ENCODE measurements around the gene TXN.
"Not testable (repeated sequence)": the region's sequence is repeated elsewhere in the genome, so short reads cannot be mapped to it uniquely, and the experiment has no call there.

The TXN gene

GRCh38 chr9:110257956-110258355, 1.6 kb upstream of the TXN start:
- intact Hi-C loops (cut with DNase I), result loop anchor here (5.0 kb wide), 1 partner anchor 319 kb away; the partner anchor contains the start of gene SVEP1
- no peak for DNase-seq

- peak in 6 of 10 donors; percentile 11 to 81 (median 46) for DNase-seq
- intact Hi-C loops (cut with DNase I), result loop anchor here (5.0 kb wide), 1 partner anchor 320 kb away; the partner anchor contains the start of gene SVEP1
Observed at GRCh38 chr9:110257097-110257841, 962 bp upstream of the TXN start.

- intact Hi-C loops (cut with DNase I), result loop anchor here (5.0 kb wide), 1 partner anchor 322 kb away; the partner anchor contains the start of gene SVEP1
- peak; percentile 13 to 93 (median 42) for DNase-seq
Observed at GRCh38 chr9:110255463-110256379, 586 bp downstream of the TXN start.

GRCh38 chr9:110255034-110255462, 1.3 kb downstream of the TXN start:
- DNase-seq, result peak in 1 of 10 donors; percentile 79
- intact Hi-C loops (cut with DNase I), result loop anchor here (5.0 kb wide), 1 partner anchor 322 kb away; the partner anchor contains the start of gene SVEP1

- intact Hi-C loops (cut with DNase I), result no loop called here
- DNase-seq, result no peak
Observed at GRCh38 chr9:110254500-110254899, 1.8 kb downstream of the TXN start.

DNA sequence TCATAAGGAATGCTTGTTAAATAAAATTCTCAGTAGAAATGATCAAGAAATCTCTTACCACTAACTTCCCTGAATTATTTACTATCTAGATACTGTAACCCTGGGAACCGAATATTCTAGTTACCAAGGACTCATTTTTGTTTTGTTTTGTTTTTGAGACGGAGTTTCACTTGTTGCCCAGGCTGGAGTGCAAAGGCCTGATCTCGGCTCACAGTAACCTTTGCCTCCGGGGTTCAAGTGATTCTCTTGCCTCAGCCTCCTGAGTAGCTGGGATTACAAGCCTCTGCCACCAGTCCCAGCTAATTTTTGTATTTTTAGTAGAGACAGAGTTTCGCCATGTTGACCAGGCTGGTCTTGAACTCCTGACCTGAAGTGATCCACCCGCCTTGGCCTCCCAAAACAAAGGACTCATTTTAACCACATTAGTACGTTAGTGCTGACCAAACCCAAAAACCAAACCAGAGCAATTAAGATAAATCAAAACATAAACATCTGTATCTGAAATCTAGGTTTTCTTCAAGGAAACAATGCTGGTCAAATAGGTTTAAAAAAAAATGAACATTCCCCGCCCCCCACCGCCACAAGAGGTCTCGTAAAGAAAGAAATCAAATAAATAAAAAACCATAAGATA, 3.7 kb downstream of the TXN start:
- intact Hi-C loops (cut with DNase I), result no loop called here

DNA sequence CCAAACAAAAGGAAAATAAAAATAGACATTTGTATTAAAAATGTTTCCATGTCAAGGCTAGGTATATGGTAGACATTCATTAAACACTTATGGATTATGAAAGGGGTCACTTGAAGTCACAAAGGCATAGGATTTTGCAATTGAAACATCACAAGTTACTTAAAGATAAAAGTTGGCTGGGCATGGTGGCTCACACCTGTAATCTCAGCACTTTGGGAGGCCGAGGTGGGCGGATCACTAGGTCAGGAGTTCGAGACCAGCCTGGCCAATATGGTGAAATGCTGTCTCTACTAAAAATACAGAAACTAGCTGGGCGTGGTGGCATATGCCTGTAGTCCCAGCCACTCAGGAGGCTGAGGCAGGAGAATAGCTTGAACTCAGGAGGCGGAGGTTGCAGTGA, 4.5 kb downstream of the TXN start:
- intact Hi-C loops (cut with DNase I); DNase-seq: not testable (repeated sequence)

More for the DNA sequence above, 3.7 kb downstream of the TXN start:
- DNase-seq, result no peak

DNA sequence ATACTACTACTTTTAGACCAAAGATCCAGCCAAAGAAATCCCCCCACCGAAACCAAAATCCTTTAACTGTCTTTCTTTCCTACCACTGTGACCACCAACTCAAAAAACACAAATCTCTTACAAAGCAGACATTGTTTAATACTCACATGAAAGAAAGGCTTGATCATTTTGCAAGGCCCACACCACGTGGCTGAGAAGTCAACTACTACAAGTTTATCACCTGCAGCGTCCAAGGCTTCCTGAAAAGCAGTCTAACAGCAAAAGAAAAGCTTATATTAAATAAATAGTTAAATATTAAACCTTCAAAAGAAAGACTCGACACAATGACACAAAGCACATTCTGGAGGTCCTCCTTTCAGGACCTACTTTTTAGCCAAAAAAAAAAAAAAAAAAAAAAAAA, 5.1 kb downstream of the TXN start:
- intact Hi-C loops (cut with DNase I), result no loop called here
- no peak for DNase-seq

- DNase-seq, result no peak
- intact Hi-C loops (cut with DNase I), result no loop called here
Observed at GRCh38 chr9:110249603-110250002, 6.7 kb downstream of the TXN start.

DNA sequence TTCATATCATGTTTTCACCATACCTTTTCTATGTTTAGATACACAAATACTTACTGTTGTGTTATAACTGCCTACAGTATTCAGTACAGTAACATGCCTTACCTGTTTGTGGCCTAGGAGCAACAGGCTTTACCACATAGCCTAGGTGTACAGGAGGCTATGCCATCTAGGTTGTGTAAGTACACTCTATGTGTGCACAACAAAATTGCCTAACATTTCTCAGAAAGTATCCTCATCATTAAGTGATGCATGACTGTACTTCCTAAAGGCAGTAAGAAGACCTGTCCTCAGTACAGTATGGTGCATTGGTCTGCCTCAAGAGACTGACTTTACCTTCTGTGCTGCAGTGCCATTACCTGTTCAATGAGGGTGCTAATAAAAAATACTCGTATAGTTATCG, 7.9 kb downstream of the TXN start:
- intact Hi-C loops (cut with DNase I), result no loop called here

DNA sequence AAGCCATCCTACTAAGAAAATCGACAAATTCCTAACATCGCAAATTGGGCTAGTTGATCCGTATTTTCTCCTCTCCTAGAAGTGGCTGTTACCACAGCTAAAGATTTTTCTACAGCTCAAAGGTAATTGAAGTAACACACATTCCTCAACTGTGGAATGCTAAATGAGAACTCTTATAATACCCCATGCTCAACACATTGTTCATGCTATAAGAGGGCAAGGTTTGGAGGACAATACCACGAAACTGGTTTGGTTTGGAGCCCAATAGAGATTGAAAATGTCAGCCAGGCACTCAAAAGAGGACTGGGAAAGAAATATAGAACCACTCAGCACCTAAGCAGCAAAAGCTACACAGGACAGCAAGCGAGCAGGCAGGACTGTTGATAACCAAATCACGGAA, 10.1 kb downstream of the TXN start:
- intact Hi-C loops (cut with DNase I), result no loop called here
- no peak for DNase-seq

More for the DNA sequence above, 7.9 kb downstream of the TXN start:
- DNase-seq, result no peak

GRCh38 chr9:110244616-110245015, 11.7 kb downstream of the TXN start:
- intact Hi-C loops (cut with DNase I), result no loop called here
- no peak for DNase-seq

GRCh38 chr9:110241858-110242321, 14.4 kb downstream of the TXN start:
- intact Hi-C loops (cut with DNase I), result no loop called here
- DNase-seq, result no peak

DNA sequence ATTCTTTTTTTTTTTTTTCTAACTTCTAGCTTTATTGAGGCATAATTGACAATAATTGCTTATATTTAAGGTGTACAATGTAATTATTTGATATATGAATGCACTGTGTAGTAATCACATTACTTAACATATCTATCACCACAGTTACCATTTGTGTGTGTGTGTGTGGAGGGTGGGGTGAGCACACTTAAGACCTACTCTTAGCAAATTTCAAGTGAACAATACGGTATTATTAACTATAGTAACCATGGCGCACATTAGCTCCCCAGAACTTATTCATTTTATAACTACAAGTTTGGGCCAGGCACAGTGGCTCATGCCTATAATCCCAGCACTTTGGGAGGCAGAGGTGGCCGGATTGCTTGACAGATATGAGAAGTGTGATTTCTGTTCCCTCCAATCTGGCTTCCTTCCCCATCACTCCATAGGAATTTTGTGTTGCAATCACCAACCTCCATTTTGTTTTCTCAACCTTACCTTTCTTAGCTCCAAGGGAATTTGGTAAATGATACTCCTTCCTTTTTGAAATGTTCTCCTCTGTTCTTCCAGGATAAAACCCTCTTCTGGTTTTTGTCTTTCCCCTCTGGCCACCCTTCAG, 14.9 kb downstream of the TXN start:
- intact Hi-C loops (cut with DNase I), result no loop called here

GRCh38 chr9:110240198-110240597, 16.1 kb downstream of the TXN start:
- DNase-seq, result no peak
- intact Hi-C loops (cut with DNase I), result no loop called here

More for the DNA sequence above, 14.9 kb downstream of the TXN start:
- DNase-seq, result no peak

DNA sequence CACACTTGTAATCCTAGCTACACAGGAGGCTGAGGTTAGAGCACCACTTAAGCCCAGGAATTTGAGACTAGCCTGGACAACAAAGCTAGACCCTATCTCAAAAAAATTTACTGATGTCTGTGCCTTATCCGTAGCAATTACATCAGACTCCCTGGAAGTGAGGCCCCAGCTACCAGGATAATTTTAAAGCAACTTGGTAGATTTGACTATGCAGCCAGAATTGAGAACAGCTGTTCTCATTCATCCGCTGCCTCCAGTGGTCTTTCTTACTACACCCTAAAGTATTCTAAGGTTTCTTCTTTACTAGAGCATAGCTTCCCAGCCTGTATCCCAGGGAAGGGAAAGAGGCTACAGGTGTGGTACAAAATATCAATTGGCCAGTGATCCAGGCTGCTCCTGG, 28.0 kb downstream of the TXN start:
- intact Hi-C loops (cut with DNase I), result no loop called here
- DNase-seq, result no peak

GRCh38 chr9:110224583-110224982, 31.7 kb downstream of the TXN start:
- intact Hi-C loops (cut with DNase I), result no loop called here
- DNase-seq, result no peak

- intact Hi-C loops (cut with DNase I), result no loop called here
- no peak for DNase-seq
Observed at GRCh38 chr9:110220809-110221208, 35.5 kb downstream of the TXN start.

GRCh38 chr9:110217656-110218099, 38.6 kb downstream of the TXN start:
- intact Hi-C loops (cut with DNase I), result loop anchor here (2.0 to 5.0 kb wide), 2 partner anchors 35 to 315 kb away; no protein-coding TSS in a partner anchor

More at GRCh38 chr9:110217656-110218099, 38.6 kb downstream of the TXN start:
- no peak for DNase-seq
